IMR-90 (cell line): ENCODE results near the gene SVIL. TPM values are rescaled to one million over a fixed set of nuclear protein-coding genes. Genes with fewer than 3 reads are reported as not detected.

ENCODE experiments used
- ATAC-seq: fragments of 200-7000 bp; cut with Tn5 transposase; 2 replicates; pipeline ENCODE4 v1.9.1; 2020; ENCODE audit warnings: low read depth, mild to moderate bottlenecking, moderate library complexity
- BruUV-seq: library from RNA; stranded (reverse); fragments of 400-500 nt; replicated peaks from 2 replicates; lab custom pipeline; 2021; lab: Mats Ljungman, UMichigan
- CTCF ChIA-PET: fragments of 300-600 bp; formaldehyde crosslinking; extraction: SDS; loops from one replicate; lab custom pipeline; 2021; ENCODE audit warnings: antibody characterized with exemption; lab: Yijun Ruan, JAX
- POLR2A ChIA-PET: fragments of 300-600 bp; sonication (Branson Sonifier 250); formaldehyde crosslinking; loops from one replicate; lab custom pipeline; 2022; ENCODE audit warnings: antibody characterized with exemption; ENCODE audit not compliant: unreplicated experiment; lab: Charles Lee
- DNase-seq: peaks from one replicate; pipeline ENCODE4 v3.0.0; 2013
- H2AFZ ChIP-seq: replicated peaks from 2 replicates; pipeline ENCODE3; 2013; ENCODE audit warnings: low read length, mild to moderate bottlenecking; ENCODE audit not compliant: poor library complexity
- H2AK5ac ChIP-seq: 2 replicates; pipeline ENCODE4 v1.6.1; 2013; ENCODE audit warnings: low read depth, low read length, inconsistent platforms
- H2AK9ac ChIP-seq: replicated peaks from 2 replicates; pipeline ENCODE3; 2013; ENCODE audit warnings: mild to moderate bottlenecking, low read depth, low read length, moderate library complexity; ENCODE audit not compliant: poor library complexity
- H2BK120ac ChIP-seq: 2 replicates; pipeline ENCODE4 v1.6.1; 2013; ENCODE audit warnings: low read depth, low read length, inconsistent platforms
- H2BK15ac ChIP-seq: 3 replicates; pipeline ENCODE4 v1.6.1; 2013; ENCODE audit warnings: low read depth, low read length, inconsistent platforms
- H2BK20ac ChIP-seq: 2 replicates; pipeline ENCODE4 v1.6.1; 2013; ENCODE audit warnings: low read depth, mild to moderate bottlenecking, inconsistent platforms, low read length, moderate library complexity
- H2BK5ac ChIP-seq: 2 replicates; pipeline ENCODE4 v1.6.1; 2013; ENCODE audit warnings: mild to moderate bottlenecking, low read depth, low read length, inconsistent platforms; ENCODE audit not compliant: poor library complexity, severe bottlenecking
- H3K14ac ChIP-seq: replicated peaks from 2 replicates; pipeline ENCODE4 v1.6.1; 2013; ENCODE audit warnings: low read depth, low read length, inconsistent platforms
- H3K18ac ChIP-seq: 2 replicates; pipeline ENCODE4 v1.6.1; 2013; ENCODE audit warnings: low read depth, low read length, control low read depth
- H3K23ac ChIP-seq: 2 replicates; pipeline ENCODE4 v1.6.1; 2013; ENCODE audit warnings: low read depth, low read length, inconsistent platforms
- H3K27ac ChIP-seq: 2 replicates; pipeline ENCODE4 v1.5.1; 2013; ENCODE audit warnings: mild to moderate bottlenecking, control low read depth, low read length; ENCODE audit not compliant: insufficient read depth
- H3K27me3 ChIP-seq: 2 replicates; pipeline ENCODE4 v1.6.1; 2013; ENCODE audit warnings: low read length; ENCODE audit not compliant: control insufficient read depth, insufficient read depth
- H3K36me3 ChIP-seq: 2 replicates; pipeline ENCODE4 v1.6.1; 2013; ENCODE audit warnings: low read length, mixed read lengths; ENCODE audit not compliant: control insufficient read depth, insufficient read depth
- H3K4ac ChIP-seq: 2 replicates; pipeline ENCODE4 v1.6.1; 2013; ENCODE audit warnings: low read depth, low read length, inconsistent platforms
- H3K4me1 ChIP-seq: 2 replicates; pipeline ENCODE4 v1.6.1; 2013; ENCODE audit warnings: low read length, mixed read lengths; ENCODE audit not compliant: control insufficient read depth, insufficient read depth
- H3K4me2 ChIP-seq: 2 replicates; pipeline ENCODE4 v1.6.1; 2013; ENCODE audit warnings: low read depth, mild to moderate bottlenecking, control low read depth, low read length, moderate library complexity
- H3K4me3 ChIP-seq: 2 replicates; pipeline ENCODE4 v1.5.1; 2013; ENCODE audit warnings: low read depth, mild to moderate bottlenecking, control low read depth, low read length, moderate library complexity; ENCODE audit not compliant: insufficient read depth
- H3K56ac ChIP-seq: 2 replicates; pipeline ENCODE4 v1.6.1; 2013; ENCODE audit warnings: low read length, inconsistent platforms; ENCODE audit not compliant: insufficient read depth; ENCODE audit errors: extremely low read depth
- H3K79me1 ChIP-seq, 2 experiments: 2 replicates each; pipeline ENCODE4 v1.6.1; 2013; ENCODE audit warnings: low read length in 2 of 2, inconsistent platforms in 1 of 2, low read depth in 1 of 2
- H3K9ac ChIP-seq: 2 replicates; pipeline ENCODE4 v1.6.1; 2013; ENCODE audit warnings: low read depth, low read length, control low read depth
- H3K9me1 ChIP-seq: 2 replicates; pipeline ENCODE4 v1.6.1; 2013; ENCODE audit warnings: low read length, inconsistent platforms; ENCODE audit not compliant: insufficient read depth
- H3K9me3 ChIP-seq: 2 replicates; pipeline ENCODE4 v1.6.1; 2013; ENCODE audit warnings: low read length; ENCODE audit not compliant: control insufficient read depth, insufficient read depth
- H4K20me1 ChIP-seq: 2 replicates; pipeline ENCODE4 v1.6.1; 2013; ENCODE audit warnings: low read length, inconsistent platforms; ENCODE audit not compliant: insufficient read depth
- H4K5ac ChIP-seq: 2 replicates; pipeline ENCODE4 v1.6.1; 2013; ENCODE audit warnings: mild to moderate bottlenecking, low read depth, low read length, control low read depth
- H4K8ac ChIP-seq, 2 experiments: 2 replicates each; pipeline ENCODE4 v1.6.1; 2013; ENCODE audit warnings: low read depth in 2 of 2, low read length in 2 of 2, control low read depth in 1 of 2, inconsistent platforms in 1 of 2
- H4K91ac ChIP-seq: 2 replicates; pipeline ENCODE4 v1.6.1; 2013; ENCODE audit warnings: low read depth, low read length, inconsistent platforms; ENCODE audit not compliant: insufficient read depth
- ELK1 ChIP-seq: fragments of 150-350 bp; IDR thresholded peaks from 2 replicates; pipeline ENCODE4 v1.6.1; 2016; ENCODE audit warnings: low read depth, mild to moderate bottlenecking, low read length, moderate library complexity, borderline replicate concordance
- FOS ChIP-seq: fragments of 150-350 bp; IDR thresholded peaks from 2 replicates; pipeline ENCODE4 v1.6.1; 2016; ENCODE audit warnings: low read depth, low read length
- MAFK ChIP-seq: IDR thresholded peaks from 2 replicates; pipeline ENCODE4 v1.6.1; 2012; ENCODE audit warnings: low read depth, low read length, improper control_type of control experiment
- MAZ ChIP-seq: IDR thresholded peaks from 2 replicates; pipeline ENCODE4 v1.6.1; 2012; ENCODE audit warnings: low read depth, mild to moderate bottlenecking, low read length, improper control_type of control experiment, moderate library complexity, borderline replicate concordance
- MXI1 ChIP-seq: IDR thresholded peaks from 2 replicates; pipeline ENCODE4 v1.6.1; 2012; ENCODE audit warnings: low read depth, mild to moderate bottlenecking, low read length, moderate library complexity, borderline replicate concordance
- RAD21 ChIP-seq: IDR thresholded peaks from 2 replicates; pipeline ENCODE4 v1.6.1; 2012; ENCODE audit warnings: low read length, improper control_type of control experiment
- RFX5 ChIP-seq: IDR thresholded peaks from 2 replicates; pipeline ENCODE4 v1.8.0; 2012; ENCODE audit warnings: low read depth, mild to moderate bottlenecking, low read length, moderate library complexity
- USF2 ChIP-seq: fragments of 150-350 bp; IDR thresholded peaks from 2 replicates; pipeline ENCODE4 v1.6.1; 2017; ENCODE audit warnings: mild to moderate bottlenecking, antibody characterized with exemption, low read length, low read depth
- WGBS, 2 experiments: methylation state at CpG; one replicate each; pipeline versions ENCODE4 v1.1.5 to v1.1.7; 2013; ENCODE audit warnings: missing lambda C conversion rate in 2 of 2; ENCODE audit not compliant: insufficient read length in 1 of 2; ENCODE audit errors: extremely low coverage in 2 of 2; 5-methylcytosine and 5-hydroxymethylcytosine counted together
- dilution Hi-C: fragments of 300-500 bp; cut with HindIII; formaldehyde crosslinking; loops from one replicate; pipeline ENCODE4 v1.14.3; 2018; ENCODE audit warnings: low sequenced_read_pairs; ENCODE audit not compliant: unreplicated experiment
- in situ Hi-C: fragments of 300-500 bp; cut with MboI; formaldehyde crosslinking; loops from 3 replicates; pipeline ENCODE4 v1.14.3; 2019; ENCODE audit warnings: low sequenced_read_pairs, inconsistent platforms, mixed read lengths
- intact Hi-C: fragments of 100-400 bp; cut with micrococcal nuclease; formaldehyde crosslinking; loops from 2 replicates; pipeline ENCODE4 v1.10.0; 2022
- polyA plus RNA-seq, 3 experiments: library from polyadenylated mRNA; depleted of rRNA; stranded (reverse); fragments of >200 nt; gene quantifications; 2 replicates each; pipeline ENCODE4 v1.2.3, GENCODE V29; 2012; ENCODE audit warnings: low replicate concordance in 1 of 3
- total RNA-seq: library from RNA; depleted of rRNA; stranded (reverse); fragments of >200 nt; gene quantifications from 2 replicates; pipeline ENCODE4 v1.2.3, GENCODE V29; 2012

SVIL gene
- total and polyA plus RNA-seq, 2 of the 4 experiments (the other 2 are of a cell fraction) = 11.5 to 11.6 TPM

GRCh38 chr10:29539412-29539811 is 95.4 kb downstream of the SVIL start:
- Histone ChIP-seq H3K27me3 (no peaks in the 10 kb centered on the region), H4K20me1 (peaks cover 27% of the 10 kb centered on the region; the same call in 1 of the 2 replicates), H4K8ac (no peak overlapping the region), H4K91ac (no peak overlapping the region), H3K4me3 (no peak overlapping the region), H3K9me3 (no peaks in the 10 kb centered on the region), H3K27ac (no peak overlapping the region), H4K5ac (no peak overlapping the region), H2BK20ac (no peak overlapping the region), H2AK5ac (no peak overlapping the region), H3K14ac (no peak overlapping the region), H3K36me3 (peaks cover 2% of the 10 kb centered on the region), H3K4ac (no peak overlapping the region), H3K4me1 (peaks cover 2% of the 10 kb centered on the region; the same call in 1 of the 2 replicates), H3K4me2 (no peak overlapping the region), H3K9ac (no peak overlapping the region), H2BK15ac (no peak overlapping the region), H3K23ac (no peak overlapping the region), H2AFZ (no peak overlapping the region), H3K79me1 (peaks cover 4 to 68% of the 10 kb centered on the region in 2 experiments; a peak in 3 of 4 replicates), H2AK9ac (no peak overlapping the region), H2BK120ac (no peak overlapping the region), H3K56ac (no peak overlapping the region), H3K9me1 (0 out of 2 replicates have a peak, but pooled peaks cover 2% of the 10 kb centered on the region), H3K18ac (no peak overlapping the region), H2BK5ac (no peak overlapping the region)
- intact Hi-C loops (loop anchor here (5.0 to 10.0 kb wide), 3 partner anchors 53 to 315 kb away; no protein-coding TSS in a partner anchor), in situ Hi-C loops (no loop called here), dilution Hi-C loops (no loop called here)
- TF ChIP-seq RFX5 = no peak
- no peak for TF ChIP-seq FOS
- TF ChIP-seq MAFK = no peak
- TF ChIP-seq USF2 = no peak
- no peak for TF ChIP-seq RAD21
- TF ChIP-seq MAZ = no peak
- TF ChIP-seq ELK1 = no peak
- TF ChIP-seq MXI1 = no peak
- no TSS peak for BruUV-seq
- 90% methylated on average over 2 of the region's 6 CpGs; no CpG with 5 or more reads in 1 of the 2 experiments for WGBS, 2 experiments
- ATAC-seq (no peak), DNase-seq (no peak)
- ChIA-PET CTCF (no interaction called here), POLR2A (no interaction called here)
